Measurements from ENCODE around the gene CPA3.

- TF ChIP-seq CTCF (IDR thresholded peaks at IDR 0.05) = no peak
- TF ChIP-seq POLR2AphosphoS5 (IDR thresholded peaks at IDR 0.05) = no peak
- no peak for TF ChIP-seq EP300 (IDR thresholded peaks at IDR 0.05)
These were observed 1.3 kb upstream of the CPA3 start for GRCh38 chr3:148863814-148864213.

Measured in gastroesophageal sphincter (tissue), 3 donors.